Measurements from ENCODE around the gene CFAP206. TPM values are rescaled to one million over a fixed set of nuclear protein-coding genes. Genes with fewer than 3 reads are reported as not detected.

CFAP206 gene

GRCh38 chr6:87501809-87502572, 94.2 kb downstream of the CFAP206 start:
- H3K36me3 ChIP-seq (ENCODE audit: control insufficient read depth, insufficient read depth, low read length), result no peaks in the 10 kb centered on the region
- no peak overlapping the region for H3K4me2 ChIP-seq (ENCODE audit: low read length)
- no peak overlapping the region for H4K5ac ChIP-seq (ENCODE audit: low read length)
- no peak overlapping the region for H3K9ac ChIP-seq (ENCODE audit: low read length)
- H4K8ac ChIP-seq (ENCODE audit: low read depth, low read length), result no peak overlapping the region
- no peak overlapping the region for H2BK15ac ChIP-seq (replicated peaks; ENCODE audit: low read depth)
- no peak overlapping the region for H3K4me3 ChIP-seq (ENCODE audit: low read length)
- H3K27ac ChIP-seq (ENCODE audit: low read depth, low read length), result no peak overlapping the region
- H3K79me1 ChIP-seq (ENCODE audit: low read length), result no peaks in the 10 kb centered on the region
- no peak overlapping the region for H3K4ac ChIP-seq (ENCODE audit: low read depth, low read length)
- H3K23ac ChIP-seq (ENCODE audit: low read length), result no peak overlapping the region
- no peak overlapping the region for H3K56ac ChIP-seq (ENCODE audit: low read length)
- H3K79me2 ChIP-seq (ENCODE audit: control insufficient read depth, insufficient read depth, low read length), result no peaks in the 10 kb centered on the region
- no peak overlapping the region for H2AK5ac ChIP-seq (ENCODE audit: low read length)
- no peaks in the 10 kb centered on the region for H3K4me1 ChIP-seq (ENCODE audit: control insufficient read depth, low read depth, low read length)
- no peak for DNase-seq
- no peak overlapping the region for H2BK5ac ChIP-seq (ENCODE audit: low read length)
- WGBS (ENCODE audit: extremely low coverage, insufficient coverage, low lambda C conversion rate), result no CpG with 5 or more reads among the region's 6 CpGs
- no peak overlapping the region for H2BK120ac ChIP-seq (ENCODE audit: low read depth, low read length)
- H3K18ac ChIP-seq (ENCODE audit: low read length), result no peak overlapping the region
- H3K27me3 ChIP-seq (ENCODE audit: insufficient read depth, low read length, poor library complexity), result no peaks in the 10 kb centered on the region

GRCh38 chr6:87504441-87504840, 96.7 kb downstream of the CFAP206 start:
- no peak overlapping the region for H3K56ac ChIP-seq (ENCODE audit: low read length)

More at GRCh38 chr6:87504441-87504840, 96.7 kb downstream of the CFAP206 start:
- H3K4me1 ChIP-seq (ENCODE audit: control insufficient read depth, low read depth, low read length), result no peaks in the 10 kb centered on the region
- H3K79me2 ChIP-seq (ENCODE audit: control insufficient read depth, insufficient read depth, low read length), result no peaks in the 10 kb centered on the region
- no peak for DNase-seq
- H3K4me2 ChIP-seq (ENCODE audit: low read length), result no peak overlapping the region
- no CpG with 5 or more reads among the region's 1 CpG for WGBS (ENCODE audit: extremely low coverage, insufficient coverage, low lambda C conversion rate)
- no peak overlapping the region for H2BK120ac ChIP-seq (ENCODE audit: low read depth, low read length)
- H3K27ac ChIP-seq (ENCODE audit: low read depth, low read length), result no peak overlapping the region
- H4K8ac ChIP-seq (ENCODE audit: low read depth, low read length), result no peak overlapping the region
- H3K36me3 ChIP-seq (ENCODE audit: control insufficient read depth, insufficient read depth, low read length), result no peaks in the 10 kb centered on the region
- no peak overlapping the region for H3K18ac ChIP-seq (ENCODE audit: low read length)
- H3K9ac ChIP-seq (ENCODE audit: low read length), result no peak overlapping the region
- no peak overlapping the region for H3K4ac ChIP-seq (ENCODE audit: low read depth, low read length)
- no peak overlapping the region for H2BK5ac ChIP-seq (ENCODE audit: low read length)
- no peak overlapping the region for H3K4me3 ChIP-seq (ENCODE audit: low read length)
- H2BK15ac ChIP-seq (replicated peaks; ENCODE audit: low read depth), result no peak overlapping the region
- H2AK5ac ChIP-seq (ENCODE audit: low read length), result no peak overlapping the region
- H3K79me1 ChIP-seq (ENCODE audit: low read length), result no peaks in the 10 kb centered on the region
- H4K5ac ChIP-seq (ENCODE audit: low read length), result no peak overlapping the region
- H3K27me3 ChIP-seq (ENCODE audit: insufficient read depth, low read length, poor library complexity), result no peaks in the 10 kb centered on the region
- H3K23ac ChIP-seq (ENCODE audit: low read length), result no peak overlapping the region

Small RNA genes within 50 kb of the gene (small RNA-seq; reads per million reads assigned to genes)
- gene AL049697.2 (ENCODE audit: insufficient read depth) (not detected), gene RNU6-444P (ENCODE audit: insufficient read depth) (not detected)

Measured in mesendoderm (in vitro differentiated cells).